Stomach (tissue), 4 donors: ENCODE data around the gene ZNF384.

Experiments
- POLR2A ChIP-seq, 4 donors: fragments of 450-650 bp; IDR thresholded peaks; one replicate each; pipeline ENCODE4 v1.6.1; 2016; ENCODE audit warnings: antibody characterized with exemption in 4 of 4, control low read depth in 2 of 4, mild to moderate bottlenecking in 1 of 4, moderate library complexity in 1 of 4
- POLR2AphosphoS5 ChIP-seq, 3 donors: sonication (generic); formaldehyde crosslinking; IDR thresholded peaks; one replicate each; pipeline ENCODE4 v1.6.1; 2016; ENCODE audit warnings: antibody characterized with exemption in 3 of 3

DNA sequence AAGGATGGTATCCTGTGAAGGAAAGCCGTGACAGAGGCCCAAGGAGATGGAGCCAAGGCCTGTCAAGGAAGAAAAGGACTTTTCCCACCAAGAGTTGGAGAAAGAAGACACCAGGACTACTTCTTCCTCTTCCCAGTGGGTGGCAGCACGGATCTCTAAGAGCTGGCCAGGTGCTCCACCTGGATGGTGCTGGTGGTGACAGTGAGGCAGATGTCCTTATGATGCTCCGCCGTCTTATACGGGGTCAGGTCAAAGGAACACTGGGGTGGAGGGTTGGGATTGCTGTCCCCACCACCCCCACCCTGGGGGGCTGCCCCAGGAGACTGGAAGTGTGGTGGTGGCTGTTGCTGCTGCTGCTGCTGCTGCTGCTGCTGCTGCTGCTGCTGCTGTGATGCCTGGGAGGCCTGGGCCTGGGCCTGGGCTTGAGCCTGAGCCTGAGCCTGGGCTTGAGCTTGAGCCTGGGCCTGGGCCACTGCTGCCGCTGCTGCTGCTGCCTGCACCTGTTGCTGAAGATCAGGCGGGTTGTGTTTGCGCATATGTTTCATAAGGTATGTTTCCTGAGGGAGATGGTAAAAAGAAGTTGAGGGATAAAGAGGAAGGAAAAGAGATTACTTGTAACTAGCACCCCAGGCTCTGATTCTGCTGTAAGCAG is 21.5 kb downstream of the ZNF384 start:
- TF ChIP-seq POLR2A (IDR thresholded peaks at IDR 0.05) (no peak), POLR2AphosphoS5 (IDR thresholded peaks at IDR 0.05) (no peak)
